Cardiac muscle cell (in vitro differentiated cells and primary cell): ENCODE data around the gene CCL3. TPM values are rescaled to one million over a fixed set of nuclear protein-coding genes. Genes with fewer than 3 reads are reported as not detected.
"Not testable (repeated sequence)": the region's sequence is repeated elsewhere in the genome, so short reads cannot be mapped to it uniquely, and the experiment has no call there.

Experiments used
- DNase-seq, 2 donors: peaks; one replicate each; pipeline versions ENCODE4 v3.0.0 to v3.0.0-alpha.2; 2010 to 2017; ENCODE audit warnings: low read depth in 1 of 2, low spot score in 1 of 2
- H3K27ac ChIP-seq: fragments of 200-600 bp; sonication (generic); 2 replicates; pipeline ENCODE4 v1.5.1; 2016
- H3K27me3 ChIP-seq: fragments of 200-600 bp; sonication (generic); 2 replicates; pipeline ENCODE4 v1.6.0; 2016; ENCODE audit warnings: control low read depth
- H3K36me3 ChIP-seq: fragments of 200-600 bp; sonication (generic); 2 replicates; pipeline ENCODE4 v1.5.1; 2016; ENCODE audit warnings: control low read depth
- H3K4me1 ChIP-seq: fragments of 200-600 bp; sonication (generic); 2 replicates; pipeline ENCODE4 v1.8.1; 2017; ENCODE audit warnings: low read depth, mild to moderate bottlenecking, mixed run types
- H3K4me3 ChIP-seq: fragments of 200-600 bp; sonication (generic); 2 replicates; pipeline ENCODE4 v1.5.1; 2016; ENCODE audit warnings: mild to moderate bottlenecking
- H3K9me3 ChIP-seq: fragments of 200-600 bp; sonication (generic); 2 replicates; pipeline ENCODE4 v1.5.1; 2017; ENCODE audit warnings: low read depth, mild to moderate bottlenecking, control low read depth
- CTCF ChIP-seq: IDR thresholded peaks from 2 replicates; pipeline ENCODE4 v1.5.1; 2012; ENCODE audit warnings: low read depth, mild to moderate bottlenecking, low read length
- polyA plus RNA-seq: library from polyadenylated mRNA; unstranded; fragments of >200 nt; fragmentation: Nextera tagmentation; extraction: Ambion mirVana; gene quantifications from 2 replicates; pipeline ENCODE4 v1.2.1, GENCODE V29; 2016
- total RNA-seq: library from RNA; depleted of rRNA; stranded (reverse); fragments of >200 nt; gene quantifications from 2 replicates; pipeline ENCODE4 v1.2.3, GENCODE V29; 2016

The CCL3 gene
- total and polyA plus RNA-seq, 2 experiments from 2014 or later = not detected

- DNase-seq = no peak
- no peaks in the 10 kb centered on the region for H3K4me1 ChIP-seq
- H3K27me3 ChIP-seq = peaks cover 3% of the 10 kb centered on the region
- H3K4me3 ChIP-seq = no peak overlapping the region
- H3K27ac ChIP-seq = no peak overlapping the region
- H3K36me3 ChIP-seq = no peaks in the 10 kb centered on the region
- H3K9me3 ChIP-seq = no peaks in the 10 kb centered on the region
- TF ChIP-seq CTCF = no peak
Measured at GRCh38 chr17:36088670-36089338, 1.1 kb downstream of the CCL3 start.

GRCh38 chr17:36087897-36088572 is 1.9 kb downstream of the CCL3 start:
- not testable (repeated sequence) for DNase-seq, H3K9me3 ChIP-seq, H3K27me3 ChIP-seq, H3K27ac ChIP-seq, H3K4me1 ChIP-seq, H3K36me3 ChIP-seq, H3K4me3 ChIP-seq

- H3K4me1 ChIP-seq, H3K4me3 ChIP-seq, H3K27me3 ChIP-seq, H3K36me3 ChIP-seq, DNase-seq, H3K27ac ChIP-seq, H3K9me3 ChIP-seq: not testable (repeated sequence)
Measured at GRCh38 chr17:36087471-36087870, 2.5 kb downstream of the CCL3 start.

- no peak for TF ChIP-seq CTCF
- Histone ChIP-seq H3K27me3 (peaks cover 3% of the 10 kb centered on the region), H3K27ac (no peak overlapping the region), H3K4me1 (no peaks in the 10 kb centered on the region), H3K4me3 (no peak overlapping the region), H3K36me3 (no peaks in the 10 kb centered on the region), H3K9me3 (no peaks in the 10 kb centered on the region)
- DNase-seq = no peak
Measured at GRCh38 chr17:36086791-36087190, 3.2 kb downstream of the CCL3 start.

- Histone ChIP-seq H3K4me3 (no peak overlapping the region), H3K27me3 (peaks cover 3% of the 10 kb centered on the region), H3K27ac (no peak overlapping the region), H3K9me3 (no peaks in the 10 kb centered on the region), H3K36me3 (no peaks in the 10 kb centered on the region), H3K4me1 (no peaks in the 10 kb centered on the region)
- DNase-seq = peak in 1 of 2 donors; percentile 74
- no peak for TF ChIP-seq CTCF
Measured at GRCh38 chr17:36085765-36086164, 4.2 kb downstream of the CCL3 start.

- H3K36me3 ChIP-seq, H3K9me3 ChIP-seq, H3K27me3 ChIP-seq, H3K4me3 ChIP-seq, DNase-seq, H3K27ac ChIP-seq, H3K4me1 ChIP-seq: not testable (repeated sequence)
Measured at GRCh38 chr17:36083691-36084090, 6.3 kb downstream of the CCL3 start.

- DNase-seq = peak in 1 of 2 donors; percentile 9
- H3K4me3 ChIP-seq, H3K4me1 ChIP-seq, H3K9me3 ChIP-seq, H3K27me3 ChIP-seq, H3K36me3 ChIP-seq, H3K27ac ChIP-seq: not testable (repeated sequence)
Measured at GRCh38 chr17:36082482-36083120, 7.3 kb downstream of the CCL3 start.

GRCh38 chr17:36081681-36082471 is 8.1 kb downstream of the CCL3 start:
- H3K4me3 ChIP-seq, DNase-seq, H3K4me1 ChIP-seq, H3K27ac ChIP-seq, H3K9me3 ChIP-seq, H3K27me3 ChIP-seq, H3K36me3 ChIP-seq: not testable (repeated sequence)
